Neural progenitor cell (in vitro differentiated cells): ENCODE measurements around the gene SSTR4. TPM values are rescaled to one million over a fixed set of nuclear protein-coding genes. Genes with fewer than 3 reads are reported as not detected.

Source experiments
- DNase-seq: peaks from one replicate; pipeline ENCODE4 v3.0.0-alpha.2; 2016; ENCODE audit warnings: low spot score
- H2AFZ ChIP-seq: fragments of 200-600 bp; sonication (generic); replicated peaks from 2 replicates; pipeline ENCODE4 v1.6.1; 2016; ENCODE audit warnings: antibody characterized with exemption
- H3F3A ChIP-seq: fragments of 200-600 bp; sonication (generic); 2 replicates; pipeline ENCODE4 v1.6.1; 2016; ENCODE audit warnings: antibody characterized with exemption, low read depth
- H3K27ac ChIP-seq: fragments of 200-600 bp; sonication (generic); 2 replicates; pipeline ENCODE4 v1.5.1; 2016; ENCODE audit warnings: mild to moderate bottlenecking
- H3K27me3 ChIP-seq: fragments of 200-600 bp; sonication (generic); 2 replicates; pipeline ENCODE4 v1.6.1; 2016; ENCODE audit warnings: mild to moderate bottlenecking, moderate library complexity
- H3K36me3 ChIP-seq: fragments of 200-600 bp; sonication (generic); 2 replicates; pipeline ENCODE4 v1.5.1; 2016
- H3K4me1 ChIP-seq: fragments of 200-600 bp; sonication (generic); 2 replicates; pipeline ENCODE4 v1.6.1; 2016; ENCODE audit warnings: mixed run types
- H3K4me2 ChIP-seq: fragments of 200-600 bp; sonication (generic); 2 replicates; pipeline ENCODE4 v1.6.1; 2016
- H3K4me3 ChIP-seq: fragments of 200-600 bp; sonication (generic); 2 replicates; pipeline ENCODE4 v1.5.1; 2016
- H3K79me2 ChIP-seq: fragments of 200-600 bp; sonication (generic); 2 replicates; pipeline ENCODE4 v1.6.1; 2016; ENCODE audit warnings: low read depth
- H3K9ac ChIP-seq: fragments of 200-600 bp; sonication (generic); 2 replicates; pipeline ENCODE4 v1.6.1; 2016
- H3K9me3 ChIP-seq: fragments of 200-600 bp; sonication (generic); 2 replicates; pipeline ENCODE4 v1.5.1; 2016; ENCODE audit warnings: low read depth
- H4K20me1 ChIP-seq: fragments of 200-600 bp; sonication (generic); 2 replicates; pipeline ENCODE4 v1.6.1; 2016; ENCODE audit warnings: low read depth
- H3K27ac Mint-ChIP-seq: 3 replicates; pipeline ENCODE4 v1.8.0; 2021; ENCODE audit warnings: mixed read lengths
- H3K27me3 Mint-ChIP-seq: 2 replicates; pipeline ENCODE4 v1.8.0; 2022; ENCODE audit warnings: low read depth, mild to moderate bottlenecking, inconsistent platforms, moderate library complexity, mixed read lengths; ENCODE audit not compliant: insufficient read depth
- H3K36me3 Mint-ChIP-seq: 3 replicates; pipeline ENCODE4 v1.8.0; 2021; ENCODE audit warnings: mixed read lengths
- H3K4me1 Mint-ChIP-seq: 3 replicates; pipeline ENCODE4 v1.8.0; 2021; ENCODE audit warnings: mixed read lengths
- H3K4me3 Mint-ChIP-seq: 3 replicates; pipeline ENCODE4 v1.8.0; 2021; ENCODE audit warnings: mild to moderate bottlenecking, moderate library complexity, mixed read lengths
- H3K9me3 Mint-ChIP-seq: 3 replicates; pipeline ENCODE4 v1.8.0; 2020; ENCODE audit warnings: mixed read lengths
- EZH2 ChIP-seq: fragments of 200-600 bp; sonication (generic); IDR thresholded peaks from 2 replicates; pipeline ENCODE4 v1.6.1; 2017; ENCODE audit warnings: antibody characterized with exemption, mild to moderate bottlenecking, moderate library complexity
- EZH2phosphoT487 ChIP-seq: fragments of 200-600 bp; sonication (generic); IDR thresholded peaks from 2 replicates; pipeline ENCODE4 v1.6.1; 2017; ENCODE audit warnings: antibody characterized with exemption
- total RNA-seq: library from RNA; depleted of rRNA; stranded (reverse); fragments of >200 nt; gene quantifications from 2 replicates; pipeline ENCODE4 v1.2.3, GENCODE V29; 2015; ENCODE audit warnings: low replicate concordance
- TF ChIP-seq, protein P1 (sequence below): fragments of 200-600 bp; sonication (generic); IDR thresholded peaks from 2 replicates; pipeline ENCODE4 v1.5.1; 2017; ENCODE audit warnings: antibody characterized with exemption, mild to moderate bottlenecking

Gene SSTR4
- total RNA-seq, 1 donor from 2014 or later = not detected

GRCh38 chr20:23032750-23033078 is 2.4 kb upstream of the SSTR4 start:
- H3K4me3 Mint-ChIP-seq = no peak overlapping the region
- H3K9ac ChIP-seq = no peak overlapping the region
- no peaks in the 10 kb centered on the region for H3K4me1 ChIP-seq
- TF ChIP-seq EZH2 (no peak), EZH2phosphoT487 (no peak)
- TF ChIP-seq, protein P1, sequence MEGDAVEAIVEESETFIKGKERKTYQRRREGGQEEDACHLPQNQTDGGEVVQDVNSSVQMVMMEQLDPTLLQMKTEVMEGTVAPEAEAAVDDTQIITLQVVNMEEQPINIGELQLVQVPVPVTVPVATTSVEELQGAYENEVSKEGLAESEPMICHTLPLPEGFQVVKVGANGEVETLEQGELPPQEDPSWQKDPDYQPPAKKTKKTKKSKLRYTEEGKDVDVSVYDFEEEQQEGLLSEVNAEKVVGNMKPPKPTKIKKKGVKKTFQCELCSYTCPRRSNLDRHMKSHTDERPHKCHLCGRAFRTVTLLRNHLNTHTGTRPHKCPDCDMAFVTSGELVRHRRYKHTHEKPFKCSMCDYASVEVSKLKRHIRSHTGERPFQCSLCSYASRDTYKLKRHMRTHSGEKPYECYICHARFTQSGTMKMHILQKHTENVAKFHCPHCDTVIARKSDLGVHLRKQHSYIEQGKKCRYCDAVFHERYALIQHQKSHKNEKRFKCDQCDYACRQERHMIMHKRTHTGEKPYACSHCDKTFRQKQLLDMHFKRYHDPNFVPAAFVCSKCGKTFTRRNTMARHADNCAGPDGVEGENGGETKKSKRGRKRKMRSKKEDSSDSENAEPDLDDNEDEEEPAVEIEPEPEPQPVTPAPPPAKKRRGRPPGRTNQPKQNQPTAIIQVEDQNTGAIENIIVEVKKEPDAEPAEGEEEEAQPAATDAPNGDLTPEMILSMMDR = no peak
- no peaks in the 10 kb centered on the region for H3F3A ChIP-seq
- H3K79me2 ChIP-seq = no peaks in the 10 kb centered on the region
- no peak for DNase-seq
- H3K9me3 ChIP-seq = no peaks in the 10 kb centered on the region
- H3K9me3 Mint-ChIP-seq = no peaks in the 10 kb centered on the region
- no peaks in the 10 kb centered on the region for H3K4me1 Mint-ChIP-seq
- peaks cover 61% of the 10 kb centered on the region for H3K27me3 ChIP-seq
- H3K27me3 Mint-ChIP-seq = peaks cover 29% of the 10 kb centered on the region
- H3K36me3 ChIP-seq = no peaks in the 10 kb centered on the region
- no peak overlapping the region for H3K4me2 ChIP-seq
- H3K36me3 Mint-ChIP-seq = peaks cover 2% of the 10 kb centered on the region
- H2AFZ ChIP-seq = no peak overlapping the region
- H4K20me1 ChIP-seq = no peaks in the 10 kb centered on the region
- H3K27ac ChIP-seq = no peak overlapping the region
- H3K4me3 ChIP-seq = no peak overlapping the region
- no peak overlapping the region for H3K27ac Mint-ChIP-seq

GRCh38 chr20:23033918-23034317 is 1.2 kb upstream of the SSTR4 start:
- peaks cover 73% of the 10 kb centered on the region for H3K27me3 ChIP-seq

DNA sequence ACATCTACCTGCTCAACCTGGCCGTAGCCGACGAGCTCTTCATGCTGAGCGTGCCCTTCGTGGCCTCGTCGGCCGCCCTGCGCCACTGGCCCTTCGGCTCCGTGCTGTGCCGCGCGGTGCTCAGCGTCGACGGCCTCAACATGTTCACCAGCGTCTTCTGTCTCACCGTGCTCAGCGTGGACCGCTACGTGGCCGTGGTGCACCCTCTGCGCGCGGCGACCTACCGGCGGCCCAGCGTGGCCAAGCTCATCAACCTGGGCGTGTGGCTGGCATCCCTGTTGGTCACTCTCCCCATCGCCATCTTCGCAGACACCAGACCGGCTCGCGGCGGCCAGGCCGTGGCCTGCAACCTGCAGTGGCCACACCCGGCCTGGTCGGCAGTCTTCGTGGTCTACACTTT is 619 bp downstream of the SSTR4 start:
- no peaks in the 10 kb centered on the region for H3K4me1 ChIP-seq
- H3K36me3 ChIP-seq = no peaks in the 10 kb centered on the region
- H3K27me3 ChIP-seq = peaks cover 91% of the 10 kb centered on the region
- H3K9ac ChIP-seq = no peak overlapping the region
- peaks cover 43% of the 10 kb centered on the region for H3K27me3 Mint-ChIP-seq
- peak overlapping the region; percentile 51 for H3K4me3 ChIP-seq
- H3F3A ChIP-seq = no peaks in the 10 kb centered on the region
- TF ChIP-seq, protein P1 = no peak
- no peaks in the 10 kb centered on the region for H3K79me2 ChIP-seq
- peak overlapping the region; percentile 87 for H2AFZ ChIP-seq
- no peaks in the 10 kb centered on the region for H3K4me1 Mint-ChIP-seq
- H3K4me2 ChIP-seq = peak overlapping the region; percentile 93
- DNase-seq = no peak
- H3K27ac Mint-ChIP-seq = no peak overlapping the region
- no peak overlapping the region for H3K27ac ChIP-seq
- H3K4me3 Mint-ChIP-seq = no peak overlapping the region
- peaks cover 2% of the 10 kb centered on the region for H3K36me3 Mint-ChIP-seq
- H3K9me3 Mint-ChIP-seq = peaks cover 3% of the 10 kb centered on the region
- no peaks in the 10 kb centered on the region for H4K20me1 ChIP-seq
- no peaks in the 10 kb centered on the region for H3K9me3 ChIP-seq

More at GRCh38 chr20:23033918-23034317, 1.2 kb upstream of the SSTR4 start:
- Histone ChIP-seq H4K20me1 (no peaks in the 10 kb centered on the region), H3K9ac (no peak overlapping the region), H3F3A (no peaks in the 10 kb centered on the region), H3K4me3 (no peak overlapping the region), H3K27ac (no peak overlapping the region), H3K79me2 (no peaks in the 10 kb centered on the region), H2AFZ (no peak overlapping the region), H3K4me2 (no peak overlapping the region), H3K36me3 (no peaks in the 10 kb centered on the region), H3K9me3 (no peaks in the 10 kb centered on the region), H3K4me1 (no peaks in the 10 kb centered on the region)
- H3K27me3 Mint-ChIP-seq = peaks cover 35% of the 10 kb centered on the region
- H3K4me1 Mint-ChIP-seq = no peaks in the 10 kb centered on the region
- H3K9me3 Mint-ChIP-seq = no peaks in the 10 kb centered on the region
- no peak overlapping the region for H3K4me3 Mint-ChIP-seq
- no peak for DNase-seq
- H3K27ac Mint-ChIP-seq = no peak overlapping the region
- peaks cover 2% of the 10 kb centered on the region for H3K36me3 Mint-ChIP-seq
- no peak for TF ChIP-seq EZH2phosphoT487
- TF ChIP-seq, protein P1 = no peak
- TF ChIP-seq EZH2 = no peak

DNA sequence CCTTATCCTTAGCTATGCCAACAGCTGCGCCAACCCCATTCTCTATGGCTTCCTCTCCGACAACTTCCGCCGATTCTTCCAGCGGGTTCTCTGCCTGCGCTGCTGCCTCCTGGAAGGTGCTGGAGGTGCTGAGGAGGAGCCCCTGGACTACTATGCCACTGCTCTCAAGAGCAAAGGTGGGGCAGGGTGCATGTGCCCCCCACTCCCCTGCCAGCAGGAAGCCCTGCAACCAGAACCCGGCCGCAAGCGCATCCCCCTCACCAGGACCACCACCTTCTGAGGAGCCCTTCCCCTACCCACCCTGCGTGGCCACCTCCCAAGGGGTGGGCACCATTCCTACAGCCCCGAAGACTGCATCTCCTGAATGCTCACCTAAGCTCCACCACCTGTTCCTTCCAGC is 1.3 kb downstream of the SSTR4 start:
- Histone ChIP-seq H3K27me3 (peaks cover 95% of the 10 kb centered on the region), H3K27ac (no peak overlapping the region), H3K9ac (no peak overlapping the region), H3K4me3 (no peak overlapping the region), H3K4me1 (no peaks in the 10 kb centered on the region), H2AFZ (no peak overlapping the region), H3F3A (no peaks in the 10 kb centered on the region), H3K4me2 (no peak overlapping the region), H3K36me3 (no peaks in the 10 kb centered on the region), H3K79me2 (no peaks in the 10 kb centered on the region), H4K20me1 (no peaks in the 10 kb centered on the region), H3K9me3 (no peaks in the 10 kb centered on the region)
- Mint-ChIP-seq H3K36me3 (peaks cover 2% of the 10 kb centered on the region), H3K27ac (no peak overlapping the region), H3K4me3 (peak overlapping the region; percentile 34), H3K27me3 (peaks cover 45% of the 10 kb centered on the region), H3K9me3 (peaks cover 3% of the 10 kb centered on the region), H3K4me1 (no peaks in the 10 kb centered on the region)
- TF ChIP-seq EZH2 = no peak
- TF ChIP-seq, protein P1 = no peak
- no peak for TF ChIP-seq EZH2phosphoT487
- no peak for DNase-seq
